ENCODE data around the gene PEX5L. TPM values are rescaled to one million over a fixed set of nuclear protein-coding genes. Genes with fewer than 3 reads are reported as not detected.

The PEX5L gene
- total RNA-seq, 1 experiment from 2014 or later = not detected

- DNase-seq (ENCODE audit: low read depth, low spot score) (no peak), ATAC-seq (no peak)
- H3K4me2 ChIP-seq (ENCODE audit: low read length) = no peak overlapping the region
- H3K4me1 ChIP-seq (ENCODE audit: control insufficient read depth in 1 of 2, insufficient read depth in 2 of 2, low read length in 2 of 2) = peaks cover 0 to 3% of the 10 kb centered on the region in 2 experiments; a peak in 1 of 4 replicates
- H3K9me3 ChIP-seq (ENCODE audit: control insufficient read depth in 1 of 2, insufficient read depth in 1 of 2, low read depth in 1 of 2, low read length in 2 of 2) = no peaks in the 10 kb centered on the region
- ChIA-PET CTCF (no interaction called here), POLR2A (no interaction called here), RAD21 (ENCODE audit: low non-redundant PET in 1 of 2, low total read pairs in 2 of 2, uncharacterized antibody in 2 of 2, unreplicated experiment in 2 of 2) (no interaction called here)
- H2AFZ ChIP-seq (ENCODE audit: low read depth, low read length, poor library complexity, severe bottlenecking) = no peak overlapping the region
- no peak overlapping the region for H3K4me3 ChIP-seq (replicated peaks in 1 of 2; ENCODE audit: low read depth in 1 of 2, low read length in 2 of 2)
- no peaks in the 10 kb centered on the region for H3K36me3 ChIP-seq (ENCODE audit: control insufficient read depth in 1 of 2, insufficient read depth in 2 of 2, low read length in 2 of 2)
- no peaks in the 10 kb centered on the region for H3K79me2 ChIP-seq (ENCODE audit: insufficient read depth, low read length)
- H3K9me2 ChIP-seq (ENCODE audit: insufficient read depth) = no peaks in the 10 kb centered on the region
- H3K27me3 ChIP-seq (ENCODE audit: insufficient read depth, low read length) = peaks cover 12% of the 10 kb centered on the region
- no peak overlapping the region for H3K27ac ChIP-seq (ENCODE audit: low read depth, low read length)
- no peaks in the 10 kb centered on the region for H4K20me1 ChIP-seq (ENCODE audit: insufficient read depth)
- BruUV-seq (replicated peaks) = no TSS peak
- TF ChIP-seq ZFX (IDR thresholded peaks at IDR 0.05) = no peak
- no peak for TF ChIP-seq EZH2 (IDR thresholded peaks at IDR 0.05)
- TF ChIP-seq CEBPB (IDR thresholded peaks at IDR 0.05; ENCODE audit: low read depth) = no peak
- TF ChIP-seq FOSL1 (IDR thresholded peaks at IDR 0.05; ENCODE audit: low read depth) = no peak
- TF ChIP-seq SIN3A (IDR thresholded peaks at IDR 0.05; ENCODE audit: low read depth) = no peak
- TF ChIP-seq ZNF274 (IDR thresholded peaks at IDR 0.05; ENCODE audit: low read depth, low read length) = no peak
- TF ChIP-seq JUND (IDR thresholded peaks at IDR 0.05) = no peak
- no peak for TF ChIP-seq EZH2phosphoT487 (IDR thresholded peaks at IDR 0.05; ENCODE audit: borderline replicate concordance)
- TF ChIP-seq TCF7L2 (IDR thresholded peaks at IDR 0.05; ENCODE audit: borderline replicate concordance, extremely low read depth, insufficient read depth, insufficient read length) = no peak
- no peak for TF ChIP-seq EGR1 (IDR thresholded peaks at IDR 0.05; ENCODE audit: low read depth)
- TF ChIP-seq CBX3 (IDR thresholded peaks at IDR 0.05; ENCODE audit: low read depth) = no peak
- no peak for TF ChIP-seq ZBTB33 (IDR thresholded peaks at IDR 0.05; ENCODE audit: extremely low read depth, insufficient replicate concordance, low read length)
- TF ChIP-seq YY1 (IDR thresholded peaks at IDR 0.05; ENCODE audit: extremely low read depth, insufficient replicate concordance, low read depth, low read length) = no peak
- no peak for TF ChIP-seq ELF1 (IDR thresholded peaks at IDR 0.05; ENCODE audit: borderline replicate concordance, low read depth)
- TF ChIP-seq SRF (IDR thresholded peaks at IDR 0.05; ENCODE audit: low read depth) = no peak
- no peak for TF ChIP-seq MAX (IDR thresholded peaks at IDR 0.05)
- TF ChIP-seq SP1 (IDR thresholded peaks at IDR 0.05; ENCODE audit: low read depth) = no peak
- TF ChIP-seq ATF3 (IDR thresholded peaks at IDR 0.05) = no peak
- intact Hi-C loops (cut with micrococcal nuclease) = no loop called here
- H3K9ac ChIP-seq (ENCODE audit: low read length) = no peak overlapping the region
Measured at GRCh38 chr3:179971280-179971679, 65.5 kb downstream of the PEX5L start.

Data from HCT116 (cell line).